Measurements from ENCODE around the gene ETNPPL. TPM values are rescaled to one million over a fixed set of nuclear protein-coding genes. Genes with fewer than 3 reads are reported as not detected.

Gene ETNPPL
- total RNA-seq, 1 experiment from 2014 or later = 0.35 TPM

GRCh38 chr4:108799306-108799705 lies 36.5 kb upstream of the ETNPPL start:
- intact Hi-C loops (cut with micrococcal nuclease; ENCODE audit: unreplicated experiment) = no loop called here
- Mint-ChIP-seq H3K4me1 (ENCODE audit: low read depth, unreplicated experiment) (no peaks in the 10 kb centered on the region), H3K27me3 (ENCODE audit: unreplicated experiment) (no peaks in the 10 kb centered on the region), H3K4me3 (ENCODE audit: low read depth, unreplicated experiment) (no peak overlapping the region), H3K36me3 (ENCODE audit: insufficient read depth, unreplicated experiment) (no peaks in the 10 kb centered on the region), H3K9me3 (ENCODE audit: low read depth, unreplicated experiment) (no peaks in the 10 kb centered on the region), H3K27ac (ENCODE audit: unreplicated experiment) (no peak overlapping the region)
- no TSS peak for BruUV-seq (replicated peaks)
- CTCF ChIA-PET = no interaction called here
- no peak for DNase-seq
- TF ChIP-seq CTCF (IDR thresholded peaks at IDR 0.05; ENCODE audit: unreplicated experiment) = no peak

GRCh38 chr4:108796173-108796572 lies 33.3 kb upstream of the ETNPPL start:
- DNase-seq = no peak
- no peaks in the 10 kb centered on the region for H3K27me3 Mint-ChIP-seq (ENCODE audit: unreplicated experiment)

GRCh38 chr4:108795733-108796132 lies 32.9 kb upstream of the ETNPPL start:
- Mint-ChIP-seq H3K27me3 (ENCODE audit: unreplicated experiment) (no peaks in the 10 kb centered on the region), H3K4me1 (ENCODE audit: low read depth, unreplicated experiment) (no peaks in the 10 kb centered on the region), H3K9me3 (ENCODE audit: low read depth, unreplicated experiment) (no peaks in the 10 kb centered on the region), H3K4me3 (ENCODE audit: low read depth, unreplicated experiment) (no peak overlapping the region), H3K27ac (ENCODE audit: unreplicated experiment) (no peak overlapping the region), H3K36me3 (ENCODE audit: insufficient read depth, unreplicated experiment) (no peaks in the 10 kb centered on the region)
- no TSS peak for BruUV-seq (replicated peaks)
- CTCF ChIA-PET = no interaction called here
- no peak for DNase-seq
- intact Hi-C loops (cut with micrococcal nuclease; ENCODE audit: unreplicated experiment) = no loop called here
- no peak for TF ChIP-seq CTCF (IDR thresholded peaks at IDR 0.05; ENCODE audit: unreplicated experiment)

More at GRCh38 chr4:108796173-108796572, 33.3 kb upstream of the ETNPPL start:
- no peaks in the 10 kb centered on the region for H3K9me3 Mint-ChIP-seq (ENCODE audit: low read depth, unreplicated experiment)
- no peaks in the 10 kb centered on the region for H3K4me1 Mint-ChIP-seq (ENCODE audit: low read depth, unreplicated experiment)
- no TSS peak for BruUV-seq (replicated peaks)
- no peaks in the 10 kb centered on the region for H3K36me3 Mint-ChIP-seq (ENCODE audit: insufficient read depth, unreplicated experiment)
- intact Hi-C loops (cut with micrococcal nuclease; ENCODE audit: unreplicated experiment) = no loop called here
- CTCF ChIA-PET = no interaction called here
- no peak overlapping the region for H3K4me3 Mint-ChIP-seq (ENCODE audit: low read depth, unreplicated experiment)
- TF ChIP-seq CTCF (IDR thresholded peaks at IDR 0.05; ENCODE audit: unreplicated experiment) = no peak
- H3K27ac Mint-ChIP-seq (ENCODE audit: unreplicated experiment) = no peak overlapping the region

GRCh38 chr4:108794136-108794535 lies 31.3 kb upstream of the ETNPPL start:
- TF ChIP-seq CTCF (IDR thresholded peaks at IDR 0.05; ENCODE audit: unreplicated experiment) = no peak
- DNase-seq = no peak
- CTCF ChIA-PET = no interaction called here
- H3K36me3 Mint-ChIP-seq (ENCODE audit: insufficient read depth, unreplicated experiment) = no peaks in the 10 kb centered on the region
- no peaks in the 10 kb centered on the region for H3K4me1 Mint-ChIP-seq (ENCODE audit: low read depth, unreplicated experiment)
- intact Hi-C loops (cut with micrococcal nuclease; ENCODE audit: unreplicated experiment) = no loop called here
- H3K4me3 Mint-ChIP-seq (ENCODE audit: low read depth, unreplicated experiment) = no peak overlapping the region
- H3K27ac Mint-ChIP-seq (ENCODE audit: unreplicated experiment) = no peak overlapping the region
- no TSS peak for BruUV-seq (replicated peaks)
- no peaks in the 10 kb centered on the region for H3K27me3 Mint-ChIP-seq (ENCODE audit: unreplicated experiment)
- H3K9me3 Mint-ChIP-seq (ENCODE audit: low read depth, unreplicated experiment) = no peaks in the 10 kb centered on the region

- CTCF ChIA-PET = no interaction called here
- intact Hi-C loops (cut with micrococcal nuclease; ENCODE audit: unreplicated experiment) = no loop called here
- TF ChIP-seq CTCF (IDR thresholded peaks at IDR 0.05; ENCODE audit: unreplicated experiment) = no peak
- no peaks in the 10 kb centered on the region for H3K9me3 Mint-ChIP-seq (ENCODE audit: low read depth, unreplicated experiment)
- DNase-seq = no peak
- H3K36me3 Mint-ChIP-seq (ENCODE audit: insufficient read depth, unreplicated experiment) = no peaks in the 10 kb centered on the region
- BruUV-seq (replicated peaks) = no TSS peak
- no peak overlapping the region for H3K27ac Mint-ChIP-seq (ENCODE audit: unreplicated experiment)
- no peak overlapping the region for H3K4me3 Mint-ChIP-seq (ENCODE audit: low read depth, unreplicated experiment)
- H3K4me1 Mint-ChIP-seq (ENCODE audit: low read depth, unreplicated experiment) = no peaks in the 10 kb centered on the region
- no peaks in the 10 kb centered on the region for H3K27me3 Mint-ChIP-seq (ENCODE audit: unreplicated experiment)
Measured at GRCh38 chr4:108793415-108793814, 30.6 kb upstream of the ETNPPL start.

All from Calu3 (cell line).